ENCODE results near the gene SH3YL1. TPM values are rescaled to one million over a fixed set of nuclear protein-coding genes. Genes with fewer than 3 reads are reported as not detected.

SH3YL1 gene
- polyA plus RNA-seq, 2 of the 4 experiments (the other 2 are of a cell fraction), result 12.8 to 23.9 TPM

- no peak overlapping the region for H3K4me2 ChIP-seq
- no peaks in the 10 kb centered on the region for H3K4me1 ChIP-seq
- no peak for DNase-seq (ENCODE audit: low read depth in 1 of 2, low spot score in 1 of 2)
- WGBS (ENCODE audit: missing lambda C conversion rate), result 5% methylated on average over 2 of the region's 2 CpGs
- no peak overlapping the region for H3K4me3 ChIP-seq
- H3K9me3 ChIP-seq, result peaks cover 13% of the 10 kb centered on the region; the same call in 2 of the 3 replicates
- no peak for TF ChIP-seq HEYL (CRISPR knock-in tag; IDR thresholded peaks at IDR 0.05)
- no peak for TF ChIP-seq ESRRA (IDR thresholded peaks at IDR 0.05; ENCODE audit: borderline replicate concordance, low read length)
- no peak for TF ChIP-seq TP53 (CRISPR knock-in tag; IDR thresholded peaks at IDR 0.05)
- no peak for TF ChIP-seq JUN (IDR thresholded peaks at IDR 0.05)
- no peak for TF ChIP-seq USF2 (IDR thresholded peaks at IDR 0.05)
- no peak for TF ChIP-seq EP300 (IDR thresholded peaks at IDR 0.05)
- TF ChIP-seq RAD21 (conservative IDR thresholded peaks at IDR 0.05 in 1 of 2, IDR thresholded peaks at IDR 0.05 in 1 of 2), result no peak
- no peak for TF ChIP-seq HOXB13 (CRISPR knock-in tag; IDR thresholded peaks at IDR 0.05; ENCODE audit: low read depth)
- TF ChIP-seq HOXA7 (CRISPR knock-in tag; IDR thresholded peaks at IDR 0.05), result no peak
- no peak for TF ChIP-seq FOXS1 (CRISPR knock-in tag; IDR thresholded peaks at IDR 0.05)
- no peak for TF ChIP-seq ATOH8 (CRISPR knock-in tag; IDR thresholded peaks at IDR 0.05; ENCODE audit: low read depth)
- no peak for TF ChIP-seq MAZ (IDR thresholded peaks at IDR 0.05; ENCODE audit: borderline replicate concordance, low read depth, low read length)
- TF ChIP-seq RNF2 (IDR thresholded peaks at IDR 0.05; ENCODE audit: borderline replicate concordance, low read depth), result no peak
- TF ChIP-seq EHF (CRISPR knock-in tag; IDR thresholded peaks at IDR 0.05), result no peak
- TF ChIP-seq FOSL2 (IDR thresholded peaks at IDR 0.05), result no peak
- TF ChIP-seq FOSL2 (CRISPR knock-in tag; IDR thresholded peaks at IDR 0.05), result no peak
- no peak for FAIRE-seq
- no peak for ATAC-seq
- H3K27ac ChIP-seq, result no peak overlapping the region
- CTCF ChIA-PET, result no interaction called here
- POLR2A ChIA-PET, result no interaction called here
Observed at GRCh38 chr2:203984-204383, 59.8 kb downstream of the SH3YL1 start.

GRCh38 chr2:203401-203800, 60.4 kb downstream of the SH3YL1 start:
- FAIRE-seq, result no peak
- no peak for DNase-seq (ENCODE audit: low read depth in 1 of 2, low spot score in 1 of 2)
- CTCF ChIA-PET, result no interaction called here
- TF ChIP-seq CBX8 (IDR thresholded peaks at IDR 0.05) (no peak), E2F6 (IDR thresholded peaks at IDR 0.05; ENCODE audit: borderline replicate concordance, low read depth) (no peak), JUNB (IDR thresholded peaks at IDR 0.05) (no peak), CTCF (IDR thresholded peaks at IDR 0.05) (no peak), MAFK (IDR thresholded peaks at IDR 0.05; ENCODE audit: partially characterized antibody) (no peak)
- no peak for ATAC-seq
- no peaks in the 10 kb centered on the region for H3K4me1 ChIP-seq
- 28% methylated on average over 8 of the region's 8 CpGs for WGBS (ENCODE audit: missing lambda C conversion rate)
- POLR2A ChIA-PET, result no interaction called here
- peaks cover 13% of the 10 kb centered on the region; the same call in 2 of the 3 replicates for H3K9me3 ChIP-seq
- H3K4me3 ChIP-seq, result no peak overlapping the region
- no peak overlapping the region for H3K4me2 ChIP-seq
- H3K27ac ChIP-seq, result no peak overlapping the region

GRCh38 chr2:202945-203344, 60.9 kb downstream of the SH3YL1 start:
- Histone ChIP-seq H3K4me3 (no peak overlapping the region), H3K9me3 (peaks cover 13% of the 10 kb centered on the region; the same call in 2 of the 3 replicates), H3K4me1 (no peaks in the 10 kb centered on the region), H3K27ac (no peak overlapping the region), H3K4me2 (no peak overlapping the region)
- POLR2A ChIA-PET, result no interaction called here
- no peak for DNase-seq (ENCODE audit: low read depth in 1 of 2, low spot score in 1 of 2)
- ATAC-seq, result no peak
- 48% methylated on average over 6 of the region's 6 CpGs for WGBS (ENCODE audit: missing lambda C conversion rate)
- CTCF ChIA-PET, result no interaction called here
- no peak for FAIRE-seq
- TF ChIP-seq MAFK (IDR thresholded peaks at IDR 0.05; ENCODE audit: partially characterized antibody), result no peak
- TF ChIP-seq RARB (CRISPR knock-in tag; IDR thresholded peaks at IDR 0.05), result no peak
- no peak for TF ChIP-seq FOSL2 (IDR thresholded peaks at IDR 0.05)
- no peak for TF ChIP-seq FOSL2 (CRISPR knock-in tag; IDR thresholded peaks at IDR 0.05)
- no peak for TF ChIP-seq MYC (IDR thresholded peaks at IDR 0.05; ENCODE audit: borderline replicate concordance, low read length)
- no peak for TF ChIP-seq EP300 (IDR thresholded peaks at IDR 0.05)
- no peak for TF ChIP-seq PHF8 (IDR thresholded peaks at IDR 0.05; ENCODE audit: borderline replicate concordance, low read depth)
- no peak for TF ChIP-seq BCL3 (IDR thresholded peaks at IDR 0.05)
- TF ChIP-seq REST (IDR thresholded peaks at IDR 0.05), result no peak
